ENCODE measurements around the gene AGAP2. TPM values are rescaled to one million over a fixed set of nuclear protein-coding genes. Genes with fewer than 3 reads are reported as not detected.

AGAP2 gene
- total RNA-seq, 1 donor from 2014 or later, result 0.26 TPM

GRCh38 chr12:57737467-57738460, 778 bp downstream of the AGAP2 start:
- no peak for DNase-seq (ENCODE audit: low read depth in 2 of 2)

- no peak for DNase-seq (ENCODE audit: low read depth in 2 of 2)
Measured at GRCh38 chr12:57736741-57737466, 1.6 kb downstream of the AGAP2 start.

- no peak for DNase-seq (ENCODE audit: low read depth in 2 of 2)
Measured at GRCh38 chr12:57735952-57736740, 2.4 kb downstream of the AGAP2 start.

GRCh38 chr12:57735198-57735855, 3.2 kb downstream of the AGAP2 start:
- no peak for DNase-seq (ENCODE audit: low read depth in 2 of 2)

GRCh38 chr12:57734591-57734990, 4.0 kb downstream of the AGAP2 start:
- DNase-seq (ENCODE audit: low read depth in 2 of 2), result no peak

GRCh38 chr12:57733928-57734327, 4.6 kb downstream of the AGAP2 start:
- no peak for DNase-seq (ENCODE audit: low read depth in 2 of 2)

- no peak for DNase-seq (ENCODE audit: low read depth in 2 of 2)
Measured at GRCh38 chr12:57732726-57733593, 5.6 kb downstream of the AGAP2 start.

GRCh38 chr12:57732270-57732669, 6.3 kb downstream of the AGAP2 start:
- DNase-seq (ENCODE audit: low read depth in 2 of 2), result no peak

- DNase-seq (ENCODE audit: low read depth in 2 of 2), result no peak
Measured at GRCh38 chr12:57731411-57732080, 7.0 kb downstream of the AGAP2 start.

GRCh38 chr12:57730336-57731067, 8.0 kb downstream of the AGAP2 start:
- no peak for DNase-seq (ENCODE audit: low read depth in 2 of 2)

GRCh38 chr12:57729321-57729844, 9.2 kb downstream of the AGAP2 start:
- no peak for DNase-seq (ENCODE audit: low read depth in 2 of 2)

GRCh38 chr12:57727758-57728395, 10.7 kb downstream of the AGAP2 start:
- no peak for DNase-seq (ENCODE audit: low read depth in 2 of 2)

GRCh38 chr12:57726884-57727757, 11.4 kb downstream of the AGAP2 start:
- DNase-seq (ENCODE audit: low read depth in 2 of 2), result peak in 1 of 2 donors; percentile 46

- DNase-seq (ENCODE audit: low read depth in 2 of 2), result peak; percentile 70 to 83
Measured at GRCh38 chr12:57726151-57726883, 12.2 kb downstream of the AGAP2 start.

GRCh38 chr12:57725851-57726150, 12.7 kb downstream of the AGAP2 start:
- DNase-seq (ENCODE audit: low read depth in 2 of 2), result no peak

- no peak for DNase-seq (ENCODE audit: low read depth in 2 of 2)
Measured at GRCh38 chr12:57724936-57725740, 13.4 kb downstream of the AGAP2 start.

Measured in dermis microvascular lymphatic vessel endothelial cell (primary cell).